GM12891 (cell line): ENCODE results near the gene LONP1.

Experiments
- PAX5 ChIP-seq: IDR thresholded peaks from 2 replicates; pipeline ENCODE4 v1.6.1; 2011; ENCODE audit warnings: low read length, moderate library complexity, mild to moderate bottlenecking; ENCODE audit not compliant: insufficient read depth, severe bottlenecking
- POLR2A ChIP-seq: IDR thresholded peaks from 2 replicates; pipeline ENCODE4 v1.6.1; 2011; ENCODE audit warnings: low read depth, low read length, control low read depth
- POLR2AphosphoS5 ChIP-seq: IDR thresholded peaks from 2 replicates; pipeline ENCODE4 v1.6.1; 2011; ENCODE audit warnings: low read depth, low read length, control low read depth
- POU2F2 ChIP-seq: IDR thresholded peaks from 2 replicates; pipeline ENCODE4 v1.6.1; 2011; ENCODE audit warnings: low read depth, mild to moderate bottlenecking, control low read depth, low read length, moderate library complexity
- SPI1 ChIP-seq: IDR thresholded peaks from 2 replicates; pipeline ENCODE4 v1.6.1; 2011; ENCODE audit warnings: low read depth, low read length, control low read depth
- TAF1 ChIP-seq: IDR thresholded peaks from 2 replicates; pipeline ENCODE4 v1.6.1; 2011; ENCODE audit warnings: low read depth, low read length, control low read depth

DNA sequence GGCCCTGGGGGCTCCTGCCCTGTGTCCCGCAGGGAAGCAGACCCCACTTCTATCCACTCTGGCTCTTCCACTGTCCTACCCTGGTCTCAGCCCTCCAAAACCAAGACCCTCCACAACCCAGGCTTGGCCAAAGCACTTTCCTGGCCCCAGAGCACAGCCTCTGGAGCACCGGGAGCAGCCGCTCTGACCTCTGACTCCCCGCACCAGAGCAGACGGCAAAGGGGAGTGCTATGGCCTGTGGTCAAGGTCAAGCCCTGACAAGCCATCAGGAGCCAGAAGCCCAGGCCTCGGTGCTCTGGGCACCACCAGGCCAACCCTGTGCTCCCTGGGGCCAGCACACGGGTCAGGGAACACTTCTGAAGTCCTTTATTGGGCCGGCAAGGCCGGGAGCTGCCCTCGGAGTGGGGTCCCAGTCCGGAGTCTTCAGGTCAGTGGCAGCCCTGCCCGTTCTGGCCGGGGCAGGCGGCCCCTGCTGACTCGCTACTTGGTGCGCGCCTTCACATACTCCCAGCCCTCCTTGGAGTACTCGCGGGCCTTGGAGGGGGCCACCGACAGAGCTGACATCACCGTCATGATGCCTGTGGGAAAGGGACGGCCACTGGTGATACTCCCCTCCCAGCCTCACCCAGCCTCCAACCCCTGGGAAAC lies 41.8 kb downstream of the LONP1 start:
- no peak for TF ChIP-seq POLR2A
- TF ChIP-seq POLR2AphosphoS5: no peak
- TF ChIP-seq TAF1: no peak
- no peak for TF ChIP-seq POU2F2
- no peak for TF ChIP-seq SPI1
- no peak for TF ChIP-seq PAX5
